Measurements from ENCODE around the gene DUSP28. TPM values are rescaled to one million over a fixed set of nuclear protein-coding genes. Genes with fewer than 3 reads are reported as not detected.

Gene DUSP28
- total and polyA plus RNA-seq, 2 donors: 7.2 to 9.0 TPM

DNA sequence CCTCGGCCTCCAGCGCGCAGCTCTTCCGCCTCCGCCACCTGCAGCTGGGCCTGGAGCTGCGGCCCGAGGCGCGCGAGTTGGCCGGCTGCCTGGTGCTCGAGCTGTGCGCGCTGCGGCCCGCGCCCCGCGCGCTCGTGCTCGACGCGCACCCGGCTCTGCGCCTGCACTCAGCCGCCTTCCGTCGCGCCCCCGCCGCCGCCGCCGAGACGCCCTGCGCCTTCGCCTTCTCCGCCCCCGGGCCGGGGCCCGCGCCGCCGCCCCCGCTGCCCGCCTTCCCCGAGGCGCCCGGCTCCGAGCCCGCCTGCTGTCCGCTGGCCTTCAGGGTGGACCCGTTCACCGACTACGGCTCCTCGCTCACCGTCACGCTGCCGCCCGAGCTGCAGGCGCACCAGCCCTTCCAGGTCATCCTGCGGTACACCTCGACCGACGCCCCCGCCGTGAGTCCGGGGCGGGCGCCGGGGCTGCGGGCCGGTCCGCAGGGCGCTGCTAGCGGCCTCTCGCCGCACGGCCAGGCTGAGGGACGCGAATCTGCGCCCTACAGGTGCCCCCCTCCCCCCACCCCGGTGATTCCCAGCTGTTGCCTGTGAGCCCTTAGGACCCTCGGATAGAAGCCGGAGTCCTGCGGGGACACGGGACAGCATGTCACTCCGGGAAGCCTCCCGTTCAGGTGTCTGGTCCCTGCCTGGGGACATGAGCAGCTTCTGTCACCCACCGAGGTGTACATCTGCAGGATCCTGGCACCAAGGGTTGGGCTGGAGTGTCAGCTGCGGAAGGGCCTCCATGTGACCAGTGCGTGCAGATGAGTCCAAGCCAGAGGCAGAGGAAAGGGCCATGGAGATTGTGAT, 8.7 kb downstream of the DUSP28 start:
- peak overlapping the region; percentile 38 to 81 for H3K4me3 ChIP-seq (ENCODE audit: low read length in 2 of 2)
- WGBS: 2% methylated on average over 93 of the region's 93 CpGs
- H3K27me3 ChIP-seq (ENCODE audit: control insufficient read depth in 2 of 2, insufficient read depth in 1 of 2, low read length in 1 of 2): no peaks in the 10 kb centered on the region
- peak overlapping the region in 1 of 2 donors; percentile 89 for H3K27ac ChIP-seq (ENCODE audit: low read depth in 1 of 2, low read length in 1 of 2)
- peaks cover 0 to 5% of the 10 kb centered on the region in 2 donors for H3K9me3 ChIP-seq (ENCODE audit: control insufficient read depth in 2 of 2, insufficient read depth in 1 of 2, low read length in 1 of 2)
- H3K36me3 ChIP-seq (ENCODE audit: control insufficient read depth in 2 of 2, insufficient read depth in 2 of 2, low read length in 1 of 2): peaks cover 8 to 15% of the 10 kb centered on the region in 2 donors
- peaks cover 47 to 52% of the 10 kb centered on the region in 2 donors for H3K4me1 ChIP-seq (ENCODE audit: control insufficient read depth in 2 of 2, insufficient read depth in 2 of 2, low read length in 2 of 2)
- DNase-seq (ENCODE audit: low read depth in 6 of 9, low spot score in 9 of 9): peak in 3 of 9 donors; percentile 58 to 72 (median 70)

DNA sequence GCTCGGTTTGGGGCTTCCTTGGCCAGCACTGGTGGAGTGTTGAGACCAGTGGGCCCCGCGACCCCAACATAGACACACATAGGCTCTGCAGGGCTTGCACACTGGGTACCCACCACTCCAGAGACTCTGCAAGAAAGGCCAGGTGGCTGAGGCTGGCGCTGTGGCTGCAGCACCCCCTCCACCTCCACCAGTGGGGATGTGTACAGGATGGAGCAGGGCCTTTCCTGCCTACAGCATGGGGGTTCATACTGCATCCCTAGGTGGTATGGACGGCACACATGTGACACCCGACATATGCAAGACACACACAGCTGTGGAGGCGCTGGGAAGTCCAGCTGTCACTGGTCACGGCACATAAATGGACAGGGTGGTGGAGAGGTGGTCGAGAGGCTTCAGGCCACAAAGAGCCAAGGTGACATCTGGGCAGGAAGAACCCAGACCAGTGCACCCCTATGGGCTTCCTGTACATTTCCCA, 9.4 kb downstream of the DUSP28 start:
- H3K27me3 ChIP-seq (ENCODE audit: control insufficient read depth in 2 of 2, insufficient read depth in 1 of 2, low read length in 1 of 2): no peaks in the 10 kb centered on the region
- H3K27ac ChIP-seq (ENCODE audit: low read depth in 1 of 2, low read length in 1 of 2): no peak overlapping the region
- peaks cover 42 to 45% of the 10 kb centered on the region in 2 donors for H3K4me1 ChIP-seq (ENCODE audit: control insufficient read depth in 2 of 2, insufficient read depth in 2 of 2, low read length in 2 of 2)
- H3K9me3 ChIP-seq (ENCODE audit: control insufficient read depth in 2 of 2, insufficient read depth in 1 of 2, low read length in 1 of 2): peaks cover 0 to 5% of the 10 kb centered on the region in 2 donors
- H3K4me3 ChIP-seq (ENCODE audit: low read length in 2 of 2): peak overlapping the region; percentile 38 to 81
- H3K36me3 ChIP-seq (ENCODE audit: control insufficient read depth in 2 of 2, insufficient read depth in 2 of 2, low read length in 1 of 2): peaks cover 9 to 21% of the 10 kb centered on the region in 2 donors
- 83% methylated on average over 9 of the region's 9 CpGs for WGBS
- DNase-seq (ENCODE audit: low read depth in 6 of 9, low spot score in 9 of 9): peak in 1 of 9 donors; percentile 28

DNA sequence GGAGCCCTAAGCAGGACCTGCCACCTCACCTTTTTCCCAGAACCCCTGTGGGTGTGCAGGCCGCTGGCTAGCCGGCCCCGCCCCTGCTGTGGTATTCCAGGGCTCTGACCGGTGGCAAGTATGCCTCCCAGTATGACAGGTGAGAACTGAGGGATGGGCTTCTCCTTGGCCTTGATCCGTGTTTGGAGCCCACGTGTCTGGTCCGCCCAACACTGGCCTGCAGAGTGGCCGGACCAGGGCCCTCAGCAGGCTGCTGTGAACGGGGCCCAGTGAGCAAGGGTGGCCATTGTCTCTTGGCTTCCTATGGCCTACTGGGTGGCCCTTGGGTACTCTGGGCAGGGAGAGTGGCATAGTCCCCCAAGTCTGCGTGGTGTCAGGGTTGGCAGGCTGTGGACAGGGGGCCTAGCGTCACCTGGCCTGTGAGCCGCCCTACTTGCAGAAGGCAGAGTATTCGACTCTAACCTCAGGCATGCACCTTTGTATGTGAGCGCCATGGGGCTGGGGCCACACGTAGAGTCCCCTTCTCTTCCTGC, 9.9 kb downstream of the DUSP28 start:
- 98% methylated on average over 15 of the region's 15 CpGs for WGBS
- H3K4me3 ChIP-seq (ENCODE audit: low read length in 2 of 2): no peak overlapping the region
- H3K4me1 ChIP-seq (ENCODE audit: control insufficient read depth in 2 of 2, insufficient read depth in 2 of 2, low read length in 2 of 2): peaks cover 36 to 40% of the 10 kb centered on the region in 2 donors
- DNase-seq (ENCODE audit: low read depth in 6 of 9, low spot score in 9 of 9): no peak
- H3K36me3 ChIP-seq (ENCODE audit: control insufficient read depth in 2 of 2, insufficient read depth in 2 of 2, low read length in 1 of 2): peaks cover 14 to 26% of the 10 kb centered on the region in 2 donors
- H3K27me3 ChIP-seq (ENCODE audit: control insufficient read depth in 2 of 2, insufficient read depth in 1 of 2, low read length in 1 of 2): no peaks in the 10 kb centered on the region
- H3K27ac ChIP-seq (ENCODE audit: low read depth in 1 of 2, low read length in 1 of 2): no peak overlapping the region
- H3K9me3 ChIP-seq (ENCODE audit: control insufficient read depth in 2 of 2, insufficient read depth in 1 of 2, low read length in 1 of 2): peaks cover 0 to 5% of the 10 kb centered on the region in 2 donors

DNA sequence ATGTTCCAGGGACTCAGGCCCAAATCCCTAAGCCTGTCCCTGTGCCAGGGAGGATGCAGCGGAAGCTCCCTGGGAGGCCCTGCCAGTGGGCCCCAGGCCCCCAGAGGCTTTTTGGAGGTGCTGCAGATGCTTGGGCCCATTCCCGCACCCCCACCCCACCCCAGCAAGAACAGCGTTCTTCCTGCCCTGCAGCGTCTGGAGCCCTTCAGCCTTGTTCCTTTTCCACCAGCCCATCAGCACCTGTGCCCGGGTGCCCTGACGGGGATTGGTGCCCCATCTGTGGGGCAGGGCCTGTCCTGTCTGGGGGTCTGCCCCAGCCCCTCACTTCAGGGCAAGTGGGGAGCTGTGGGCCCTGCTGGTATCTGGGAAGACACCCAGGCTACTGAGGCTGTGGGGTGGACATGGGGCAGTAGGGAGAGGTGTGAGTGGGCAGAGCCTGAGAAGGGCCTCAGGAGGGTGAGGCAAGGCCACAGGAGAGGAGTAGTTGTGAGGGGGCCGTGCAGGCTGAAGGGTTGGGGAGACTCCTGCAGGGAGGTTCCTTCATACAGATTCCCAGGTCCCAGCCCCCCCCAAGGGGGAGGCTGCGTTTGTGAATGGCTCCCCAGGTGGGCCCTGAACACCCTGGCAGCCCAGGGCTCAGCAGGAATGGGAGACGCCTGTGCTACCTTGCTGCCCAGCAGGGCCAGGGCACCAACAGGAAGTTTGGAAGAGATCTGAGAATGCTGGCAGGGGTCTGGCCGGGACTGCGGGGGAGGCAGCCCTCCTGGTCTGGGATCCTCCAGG, 10.6 kb downstream of the DUSP28 start:
- H3K27me3 ChIP-seq (ENCODE audit: control insufficient read depth in 2 of 2, insufficient read depth in 1 of 2, low read length in 1 of 2): no peaks in the 10 kb centered on the region
- no peak overlapping the region for H3K4me3 ChIP-seq (ENCODE audit: low read length in 2 of 2)
- no peak overlapping the region for H3K27ac ChIP-seq (ENCODE audit: low read depth in 1 of 2, low read length in 1 of 2)
- H3K36me3 ChIP-seq (ENCODE audit: control insufficient read depth in 2 of 2, insufficient read depth in 2 of 2, low read length in 1 of 2): peaks cover 18 to 33% of the 10 kb centered on the region in 2 donors
- 95% methylated on average over 11 of the region's 11 CpGs for WGBS
- peaks cover 0 to 5% of the 10 kb centered on the region in 2 donors for H3K9me3 ChIP-seq (ENCODE audit: control insufficient read depth in 2 of 2, insufficient read depth in 1 of 2, low read length in 1 of 2)
- H3K4me1 ChIP-seq (ENCODE audit: control insufficient read depth in 2 of 2, insufficient read depth in 2 of 2, low read length in 2 of 2): peaks cover 31 to 34% of the 10 kb centered on the region in 2 donors
- DNase-seq (ENCODE audit: low read depth in 6 of 9, low spot score in 9 of 9): no peak

DNA sequence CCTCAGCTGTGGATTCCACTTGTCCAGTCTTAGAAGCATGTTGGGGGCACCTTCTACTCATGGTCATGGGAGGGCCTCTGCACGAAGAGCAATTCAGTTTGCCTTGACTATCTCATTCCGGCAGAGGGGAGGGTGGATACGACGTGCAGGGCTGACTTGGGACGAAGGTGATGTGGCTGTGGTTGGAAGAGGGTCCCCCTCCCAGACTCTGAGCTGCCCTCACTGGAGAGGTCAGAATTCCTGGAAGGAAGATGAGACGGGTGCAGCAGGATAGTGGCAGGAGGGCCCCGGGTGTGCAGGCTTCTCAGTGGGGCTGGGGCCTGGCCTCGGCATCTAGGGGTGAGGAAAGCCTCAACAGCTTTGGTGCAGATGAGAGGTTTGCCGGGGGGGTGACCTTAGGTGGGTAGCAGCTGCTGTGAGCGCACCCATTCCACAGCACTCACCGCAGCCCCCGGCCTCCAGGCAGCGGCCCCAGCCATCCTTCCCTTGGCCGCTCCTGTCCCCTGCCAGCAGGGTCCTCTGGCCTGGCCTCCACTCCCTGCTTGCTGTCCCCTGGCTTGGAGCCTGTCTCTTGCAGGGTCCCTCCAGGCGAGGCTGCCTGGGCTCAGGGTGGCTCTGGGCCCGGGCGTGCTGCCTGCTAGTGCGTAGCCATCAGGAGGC, 11.3 kb downstream of the DUSP28 start:
- H3K4me3 ChIP-seq (ENCODE audit: low read length in 2 of 2): no peak overlapping the region
- peaks cover 22 to 40% of the 10 kb centered on the region in 2 donors for H3K36me3 ChIP-seq (ENCODE audit: control insufficient read depth in 2 of 2, insufficient read depth in 2 of 2, low read length in 1 of 2)
- H3K27ac ChIP-seq (ENCODE audit: low read depth in 1 of 2, low read length in 1 of 2): no peak overlapping the region
- peaks cover 0 to 5% of the 10 kb centered on the region in 2 donors for H3K9me3 ChIP-seq (ENCODE audit: control insufficient read depth in 2 of 2, insufficient read depth in 1 of 2, low read length in 1 of 2)
- no peak for DNase-seq (ENCODE audit: low read depth in 6 of 9, low spot score in 9 of 9)
- 98% methylated on average over 18 of the region's 18 CpGs for WGBS
- H3K27me3 ChIP-seq (ENCODE audit: control insufficient read depth in 2 of 2, insufficient read depth in 1 of 2, low read length in 1 of 2): no peaks in the 10 kb centered on the region
- peaks cover 27 to 28% of the 10 kb centered on the region in 2 donors for H3K4me1 ChIP-seq (ENCODE audit: control insufficient read depth in 2 of 2, insufficient read depth in 2 of 2, low read length in 2 of 2)

DNA sequence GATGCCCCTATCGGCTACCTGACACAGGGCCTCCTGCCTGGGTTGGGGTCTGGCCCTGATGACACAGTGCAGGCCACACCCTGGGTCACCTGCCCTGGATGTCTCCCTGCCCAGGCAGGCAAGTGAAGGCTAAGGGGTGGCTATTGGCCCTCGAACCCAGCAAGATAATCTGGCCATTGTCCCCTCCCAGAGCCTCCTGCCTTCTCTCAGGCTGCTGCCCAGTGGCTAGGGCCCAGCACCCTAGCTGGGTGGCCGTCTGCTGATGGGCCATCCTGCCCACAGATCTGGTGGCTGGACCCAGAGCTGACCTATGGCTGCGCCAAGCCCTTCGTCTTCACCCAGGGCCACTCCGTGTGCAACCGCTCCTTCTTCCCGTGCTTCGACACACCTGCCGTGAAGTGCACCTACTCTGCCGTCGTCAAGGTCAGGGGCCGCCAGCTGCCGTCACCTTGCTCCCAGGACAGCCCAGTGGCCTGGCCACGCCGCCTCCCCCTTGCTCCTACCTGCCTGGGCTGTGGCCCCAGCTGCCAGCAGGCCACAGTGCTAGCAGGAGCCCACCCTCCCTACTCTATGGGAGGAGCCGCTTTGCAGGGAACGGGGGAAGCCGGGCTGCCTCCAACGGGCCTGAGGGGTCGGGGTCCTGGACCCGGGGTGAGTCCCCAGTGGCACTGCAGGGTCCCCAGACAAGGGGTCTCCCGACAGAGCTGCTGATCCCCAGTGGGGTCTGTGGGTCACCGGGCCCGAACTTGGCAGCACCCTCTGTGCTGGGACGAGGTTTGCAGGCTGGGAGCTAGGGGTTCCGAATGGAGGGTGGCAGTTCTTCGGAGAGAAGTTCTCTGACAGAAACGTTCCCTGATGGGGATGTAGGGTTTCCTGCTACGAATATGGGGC, 12.2 kb downstream of the DUSP28 start:
- Histone ChIP-seq H3K36me3 (ENCODE audit: control insufficient read depth in 2 of 2, insufficient read depth in 2 of 2, low read length in 1 of 2) (peaks cover 32 to 50% of the 10 kb centered on the region in 2 donors), H3K4me3 (ENCODE audit: low read length in 2 of 2) (no peak overlapping the region), H3K27me3 (ENCODE audit: control insufficient read depth in 2 of 2, insufficient read depth in 1 of 2, low read length in 1 of 2) (no peaks in the 10 kb centered on the region), H3K27ac (ENCODE audit: low read depth in 1 of 2, low read length in 1 of 2) (no peak overlapping the region), H3K4me1 (ENCODE audit: control insufficient read depth in 2 of 2, insufficient read depth in 2 of 2, low read length in 2 of 2) (peaks cover 18% of the 10 kb centered on the region in 2 donors), H3K9me3 (ENCODE audit: control insufficient read depth in 2 of 2, insufficient read depth in 1 of 2, low read length in 1 of 2) (peaks cover 0 to under 1% of the 10 kb centered on the region in 2 donors)
- no peak for DNase-seq (ENCODE audit: low read depth in 6 of 9, low spot score in 9 of 9)
- 97% methylated on average over 30 of the region's 30 CpGs for WGBS

DNA sequence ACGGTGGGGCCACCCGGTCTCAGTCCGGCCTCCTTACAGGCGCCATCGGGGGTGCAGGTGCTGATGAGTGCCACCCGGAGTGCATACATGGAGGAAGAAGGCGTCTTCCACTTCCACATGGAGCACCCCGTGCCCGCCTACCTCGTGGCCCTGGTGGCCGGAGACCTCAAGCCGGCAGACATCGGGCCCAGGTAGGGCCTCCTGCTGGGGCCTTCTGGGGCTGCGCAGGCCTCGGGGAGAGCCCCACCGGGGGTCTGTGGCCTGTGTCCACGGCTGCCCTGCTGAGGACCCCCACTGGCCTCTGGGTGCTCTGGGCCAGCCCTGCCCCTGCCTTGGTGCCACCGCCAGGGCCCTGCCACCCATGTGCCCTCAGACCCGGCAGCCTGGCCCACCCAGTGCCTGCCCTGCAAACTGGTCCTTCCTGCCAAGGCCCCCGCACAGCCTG, 12.9 kb downstream of the DUSP28 start:
- no peak for DNase-seq (ENCODE audit: low read depth in 6 of 9, low spot score in 9 of 9)
- 96% methylated on average over 20 of the region's 20 CpGs for WGBS
- Histone ChIP-seq H3K4me3 (ENCODE audit: low read length in 2 of 2) (no peak overlapping the region), H3K4me1 (ENCODE audit: control insufficient read depth in 2 of 2, insufficient read depth in 2 of 2, low read length in 2 of 2) (peaks cover 12 to 13% of the 10 kb centered on the region in 2 donors), H3K9me3 (ENCODE audit: control insufficient read depth in 2 of 2, insufficient read depth in 1 of 2, low read length in 1 of 2) (no peaks in the 10 kb centered on the region), H3K27ac (ENCODE audit: low read depth in 1 of 2, low read length in 1 of 2) (no peak overlapping the region), H3K36me3 (ENCODE audit: control insufficient read depth in 2 of 2, insufficient read depth in 2 of 2, low read length in 1 of 2) (peaks cover 39 to 57% of the 10 kb centered on the region in 2 donors), H3K27me3 (ENCODE audit: control insufficient read depth in 2 of 2, insufficient read depth in 1 of 2, low read length in 1 of 2) (no peaks in the 10 kb centered on the region)
